ENCODE data around the gene UQCR10.

UQCR10 gene

DNA sequence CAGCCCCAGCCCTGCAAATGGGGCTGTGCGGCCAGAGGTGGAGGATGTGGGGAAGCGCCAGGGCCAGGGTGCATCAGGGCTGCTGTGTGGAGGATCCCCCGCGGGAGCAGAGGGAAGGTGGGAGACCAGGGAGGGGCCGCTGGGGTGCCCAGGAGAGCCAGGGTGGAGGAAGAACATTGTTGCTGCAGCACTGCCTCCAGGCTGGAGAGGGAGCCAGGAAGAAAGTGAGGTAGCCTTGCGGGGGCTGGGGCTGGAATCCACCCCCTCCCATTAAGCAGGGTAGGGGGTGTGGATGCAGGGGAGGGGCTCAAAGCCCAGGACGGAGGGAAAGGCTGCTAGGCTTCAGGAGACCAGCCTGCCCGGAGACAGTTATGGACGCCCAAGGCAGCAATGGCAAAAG lies 32.3 kb upstream of the UQCR10 start:
- no peak overlapping the region for H3K27ac ChIP-seq
- H3K4me3 ChIP-seq (ENCODE audit: low read depth, low read length): no peak overlapping the region
- no peaks in the 10 kb centered on the region for H3K4me1 ChIP-seq
- H3K36me3 ChIP-seq (ENCODE audit: control insufficient read depth, insufficient read depth, low read length): no peaks in the 10 kb centered on the region
- no peaks in the 10 kb centered on the region for H3K79me2 ChIP-seq
- no peaks in the 10 kb centered on the region for H3K27me3 ChIP-seq (ENCODE audit: control insufficient read depth, insufficient read depth, low read length)
- H3K9ac ChIP-seq: no peak overlapping the region
- TF ChIP-seq, protein P1, sequence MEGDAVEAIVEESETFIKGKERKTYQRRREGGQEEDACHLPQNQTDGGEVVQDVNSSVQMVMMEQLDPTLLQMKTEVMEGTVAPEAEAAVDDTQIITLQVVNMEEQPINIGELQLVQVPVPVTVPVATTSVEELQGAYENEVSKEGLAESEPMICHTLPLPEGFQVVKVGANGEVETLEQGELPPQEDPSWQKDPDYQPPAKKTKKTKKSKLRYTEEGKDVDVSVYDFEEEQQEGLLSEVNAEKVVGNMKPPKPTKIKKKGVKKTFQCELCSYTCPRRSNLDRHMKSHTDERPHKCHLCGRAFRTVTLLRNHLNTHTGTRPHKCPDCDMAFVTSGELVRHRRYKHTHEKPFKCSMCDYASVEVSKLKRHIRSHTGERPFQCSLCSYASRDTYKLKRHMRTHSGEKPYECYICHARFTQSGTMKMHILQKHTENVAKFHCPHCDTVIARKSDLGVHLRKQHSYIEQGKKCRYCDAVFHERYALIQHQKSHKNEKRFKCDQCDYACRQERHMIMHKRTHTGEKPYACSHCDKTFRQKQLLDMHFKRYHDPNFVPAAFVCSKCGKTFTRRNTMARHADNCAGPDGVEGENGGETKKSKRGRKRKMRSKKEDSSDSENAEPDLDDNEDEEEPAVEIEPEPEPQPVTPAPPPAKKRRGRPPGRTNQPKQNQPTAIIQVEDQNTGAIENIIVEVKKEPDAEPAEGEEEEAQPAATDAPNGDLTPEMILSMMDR (IDR thresholded peaks at IDR 0.05): no peak
- H3K9me3 ChIP-seq (ENCODE audit: control insufficient read depth, low read length): no peaks in the 10 kb centered on the region
- H2AFZ ChIP-seq: no peak overlapping the region
- no peak overlapping the region for H3K4me2 ChIP-seq (ENCODE audit: low read length)

DNA sequence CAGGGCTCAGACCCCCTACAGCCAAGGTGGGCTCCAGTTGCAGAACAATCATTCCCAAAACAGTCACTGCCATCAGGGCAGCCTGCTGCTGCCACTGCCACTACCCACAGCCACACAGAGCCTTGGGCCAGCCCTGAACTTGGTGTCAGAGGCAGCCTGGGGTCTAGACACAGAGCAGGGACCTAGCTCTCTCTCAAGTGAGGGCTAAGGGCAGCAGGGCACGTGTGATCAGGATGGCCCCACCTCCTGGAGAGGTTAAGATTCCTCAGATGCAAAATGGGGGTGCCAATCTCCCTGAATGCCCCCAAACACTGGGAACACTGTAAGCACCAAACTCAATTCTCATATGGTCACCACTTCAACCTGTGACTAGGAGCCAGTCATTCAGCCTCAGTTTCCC lies 31.8 kb upstream of the UQCR10 start:
- no peaks in the 10 kb centered on the region for H3K27me3 ChIP-seq (ENCODE audit: control insufficient read depth, insufficient read depth, low read length)
- H3K4me3 ChIP-seq (ENCODE audit: low read depth, low read length): no peak overlapping the region
- no peaks in the 10 kb centered on the region for H3K36me3 ChIP-seq (ENCODE audit: control insufficient read depth, insufficient read depth, low read length)
- H3K27ac ChIP-seq: no peak overlapping the region
- TF ChIP-seq, protein P1 (IDR thresholded peaks at IDR 0.05): no peak
- H3K79me2 ChIP-seq: no peaks in the 10 kb centered on the region
- H3K4me2 ChIP-seq (ENCODE audit: low read length): no peak overlapping the region
- no peaks in the 10 kb centered on the region for H3K4me1 ChIP-seq
- H3K9me3 ChIP-seq (ENCODE audit: control insufficient read depth, low read length): no peaks in the 10 kb centered on the region
- H3K9ac ChIP-seq: no peak overlapping the region
- H2AFZ ChIP-seq: no peak overlapping the region

DNA sequence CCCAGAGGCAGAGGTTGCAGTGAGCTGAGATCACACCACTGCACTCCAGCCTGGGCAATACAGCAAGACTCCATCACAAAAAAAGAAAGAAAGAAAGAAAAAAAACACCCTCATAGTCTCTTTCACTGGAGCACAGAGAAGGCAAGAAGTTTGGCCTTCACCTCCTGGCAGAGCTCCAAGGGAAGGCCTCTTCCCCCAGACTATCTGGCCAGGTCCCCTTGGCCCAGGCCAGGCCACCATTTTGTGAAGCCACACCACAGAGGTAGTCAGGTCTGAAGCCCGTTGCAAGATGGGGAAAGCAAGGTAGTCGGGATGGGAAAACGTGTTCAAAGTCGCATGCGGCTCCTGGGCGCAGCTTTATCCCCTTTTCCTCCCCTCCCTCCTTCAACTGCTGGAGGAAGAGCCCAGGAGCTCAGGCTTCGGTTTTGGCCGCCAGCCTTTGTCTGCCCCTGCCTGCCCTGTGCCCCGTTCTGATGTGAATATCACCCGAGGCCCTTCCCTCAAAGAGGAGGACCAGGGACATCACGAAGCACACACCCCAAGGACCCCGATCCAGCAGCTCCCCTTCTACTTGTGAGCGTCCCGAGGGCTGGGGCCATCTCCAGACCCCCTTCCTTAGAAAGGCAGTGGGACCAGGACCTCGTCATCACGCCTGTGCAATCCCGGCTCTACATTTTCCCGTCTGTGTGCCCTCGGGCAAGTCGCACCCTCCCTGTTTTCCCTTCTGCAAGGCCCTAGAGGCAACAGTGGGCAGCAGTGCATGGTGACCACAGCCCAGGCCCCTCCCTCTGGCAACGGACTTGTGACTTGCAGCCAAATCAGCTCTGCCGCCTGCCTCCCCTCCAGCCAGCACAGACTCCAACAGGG lies 29.7 kb upstream of the UQCR10 start:
- Histone ChIP-seq H3K36me3 (ENCODE audit: control insufficient read depth, insufficient read depth, low read length) (no peaks in the 10 kb centered on the region), H3K27ac (no peak overlapping the region), H3K9ac (no peak overlapping the region), H3K4me2 (ENCODE audit: low read length) (no peak overlapping the region), H3K4me3 (ENCODE audit: low read depth, low read length) (no peak overlapping the region), H3K9me3 (ENCODE audit: control insufficient read depth, low read length) (no peaks in the 10 kb centered on the region), H3K4me1 (no peaks in the 10 kb centered on the region), H2AFZ (no peak overlapping the region), H3K79me2 (no peaks in the 10 kb centered on the region), H3K27me3 (ENCODE audit: control insufficient read depth, insufficient read depth, low read length) (no peaks in the 10 kb centered on the region)
- TF ChIP-seq, protein P1 (IDR thresholded peaks at IDR 0.05): no peak

DNA sequence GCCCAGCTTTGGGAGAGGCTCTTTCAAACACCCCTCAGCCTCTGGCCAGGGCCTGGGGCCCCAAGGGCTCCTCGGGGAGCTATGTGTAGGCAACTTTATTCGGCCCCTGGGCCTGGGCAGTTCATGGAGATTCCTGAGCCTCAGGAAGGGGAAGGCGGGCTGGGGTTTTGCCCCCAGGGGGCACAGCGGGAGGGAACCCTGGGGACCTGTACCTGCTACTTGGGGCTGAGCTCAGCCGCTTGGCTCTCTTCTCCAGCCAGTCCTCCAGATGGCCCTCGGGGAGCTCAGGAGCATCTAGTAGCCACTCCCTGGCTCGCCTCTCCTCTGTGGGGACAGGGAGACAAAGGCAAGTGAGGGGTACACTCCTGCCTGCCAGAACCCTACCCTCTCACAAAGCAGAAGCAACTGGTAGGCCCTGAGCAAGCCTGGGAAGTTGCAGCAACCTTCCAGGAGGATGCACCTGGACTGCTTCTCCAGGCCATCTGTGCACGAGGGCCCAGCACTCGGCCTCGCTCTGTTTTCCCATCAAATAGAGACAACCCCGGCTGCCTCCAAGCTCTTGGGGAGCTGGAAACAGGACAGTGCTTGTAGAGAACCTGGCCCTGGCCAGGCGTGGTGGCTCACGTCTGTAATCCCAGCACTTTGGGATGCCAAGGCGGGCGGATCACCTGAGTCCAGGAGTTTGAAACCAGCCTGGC lies 28.9 kb upstream of the UQCR10 start:
- no peak overlapping the region for H3K4me3 ChIP-seq (ENCODE audit: low read depth, low read length)
- H2AFZ ChIP-seq: no peak overlapping the region
- H3K4me2 ChIP-seq (ENCODE audit: low read length): no peak overlapping the region
- H3K9ac ChIP-seq: no peak overlapping the region
- no peaks in the 10 kb centered on the region for H3K27me3 ChIP-seq (ENCODE audit: control insufficient read depth, insufficient read depth, low read length)
- H3K9me3 ChIP-seq (ENCODE audit: control insufficient read depth, low read length): no peaks in the 10 kb centered on the region
- no peaks in the 10 kb centered on the region for H3K79me2 ChIP-seq
- H3K27ac ChIP-seq: no peak overlapping the region
- TF ChIP-seq, protein P1 (IDR thresholded peaks at IDR 0.05): no peak
- no peaks in the 10 kb centered on the region for H3K36me3 ChIP-seq (ENCODE audit: control insufficient read depth, insufficient read depth, low read length)
- no peaks in the 10 kb centered on the region for H3K4me1 ChIP-seq
